ENCODE results near the gene FREY1. TPM values are rescaled to one million over a fixed set of nuclear protein-coding genes. Genes with fewer than 3 reads are reported as not detected.

FREY1 gene
- total and polyA plus RNA-seq, 2 of the 13 experiments (the other 11 are each of a cell fraction or from before 2014, with no cell fraction given): 0.44 to 0.73 TPM

GRCh38 chr11:45921561-45922424, 14.7 kb upstream of the FREY1 start (continued):
- peak; percentile 60; the same call in 1 of the 2 replicates for TF ChIP-seq ZNF34 (CRISPR knock-in tag; IDR thresholded peaks at IDR 0.05; ENCODE audit: borderline replicate concordance)
- TF ChIP-seq ZNF275 (CRISPR knock-in tag; IDR thresholded peaks at IDR 0.05; ENCODE audit: borderline replicate concordance): 0 out of 2 replicates have a peak, but pooled peaks have one; percentile 24
- TF ChIP-seq FOXA3 (CRISPR knock-in tag; IDR thresholded peaks at IDR 0.05): peak; percentile 15; the same call in 1 of the 2 replicates
- TF ChIP-seq POLR2AphosphoS5 (IDR thresholded peaks at IDR 0.05; ENCODE audit: low read depth, low read length): no peak; the same call in 1 of the 2 replicates
- TF ChIP-seq AHR (CRISPR knock-in tag; IDR thresholded peaks at IDR 0.05): peak; percentile 7; the same call in 1 of the 2 replicates
- TF ChIP-seq ZNF761 (CRISPR knock-in tag; conservative IDR thresholded peaks at IDR 0.05): 0 out of 2 replicates have a peak, but pooled peaks have one; percentile 28
- peak; percentile 75; the same call in 1 of the 2 replicates for TF ChIP-seq ZFY (CRISPR knock-in tag; IDR thresholded peaks at IDR 0.05)
- no peak for TF ChIP-seq ZNF562 (CRISPR knock-in tag; IDR thresholded peaks at IDR 0.05; ENCODE audit: borderline replicate concordance)
- TF ChIP-seq BRD4 (CRISPR knock-in tag; IDR thresholded peaks at IDR 0.05): peak; percentile 38; the same call in 1 of the 2 replicates
- 0 out of 2 replicates have a peak, but pooled peaks have one; percentile 22 for TF ChIP-seq ISL2 (CRISPR knock-in tag; IDR thresholded peaks at IDR 0.05)
- no peak for TF ChIP-seq IRF1 (CRISPR knock-in tag; IDR thresholded peaks at IDR 0.05; ENCODE audit: low read depth)
- no peak for TF ChIP-seq KDM4B (CRISPR knock-in tag; IDR thresholded peaks at IDR 0.05)
- peak; percentile 9; the same call in 1 of the 2 replicates for TF ChIP-seq TBX3 (IDR thresholded peaks at IDR 0.05; ENCODE audit: borderline replicate concordance)
- peak; percentile 86 for TF ChIP-seq RXRA (CRISPR knock-in tag; IDR thresholded peaks at IDR 0.05)
- TF ChIP-seq ZNF142 (CRISPR knock-in tag; IDR thresholded peaks at IDR 0.05): 0 out of 2 replicates have a peak, but pooled peaks have one; percentile 34
- 0 out of 2 replicates have a peak, but pooled peaks have one; percentile 13 for TF ChIP-seq KLF11 (CRISPR knock-in tag; IDR thresholded peaks at IDR 0.05)
- no peak for TF ChIP-seq NONO (IDR thresholded peaks at IDR 0.05)
- 0 out of 2 replicates have a peak, but pooled peaks have one; percentile 47 for TF ChIP-seq NONO (CRISPR knock-in tag; conservative IDR thresholded peaks at IDR 0.05)
- TF ChIP-seq SNAPC5 (CRISPR knock-in tag; IDR thresholded peaks at IDR 0.05; ENCODE audit: borderline replicate concordance): no peak
- TF ChIP-seq ZFAT (CRISPR knock-in tag; conservative IDR thresholded peaks at IDR 0.05): no peak
